Calu3 (cell line): ENCODE results near the gene SBK2. TPM values are rescaled to one million over a fixed set of nuclear protein-coding genes. Genes with fewer than 3 reads are reported as not detected.
A peak's percentile ranks its signal among the peaks of the same experiment; 100 is the strongest.

Experiments used
- BruUV-seq: library from RNA; stranded (reverse); fragments of 400-500 nt; replicated peaks from 2 replicates; lab custom pipeline; 2021; lab: Mats Ljungman, UMichigan
- CTCF ChIA-PET: fragments of 300-600 bp; sonication (Branson Sonifier 250); formaldehyde crosslinking; loops from one replicate; lab custom pipeline; 2022; ENCODE audit warnings: antibody characterized with exemption; lab: Charles Lee
- DNase-seq: peaks from one replicate; pipeline ENCODE4 v3.0.0; 2022
- H3K27ac Mint-ChIP-seq: one replicate; pipeline ENCODE4 v1.8.0; 2022; ENCODE audit warnings: mixed read lengths; ENCODE audit not compliant: unreplicated experiment
- H3K27me3 Mint-ChIP-seq: one replicate; pipeline ENCODE4 v1.8.0; 2022; ENCODE audit warnings: mixed read lengths; ENCODE audit not compliant: unreplicated experiment
- H3K36me3 Mint-ChIP-seq: one replicate; pipeline ENCODE4 v1.8.0; 2022; ENCODE audit warnings: mild to moderate bottlenecking, moderate library complexity, mixed read lengths; ENCODE audit not compliant: insufficient read depth, unreplicated experiment
- H3K4me1 Mint-ChIP-seq: one replicate; pipeline ENCODE4 v1.8.0; 2022; ENCODE audit warnings: mild to moderate bottlenecking, low read depth, mixed read lengths; ENCODE audit not compliant: unreplicated experiment
- H3K4me3 Mint-ChIP-seq: one replicate; pipeline ENCODE4 v1.8.0; 2022; ENCODE audit warnings: mild to moderate bottlenecking, low read depth, moderate library complexity, mixed read lengths; ENCODE audit not compliant: unreplicated experiment
- H3K9me3 Mint-ChIP-seq: one replicate; pipeline ENCODE4 v1.8.0; 2022; ENCODE audit warnings: low read depth, mixed read lengths; ENCODE audit not compliant: unreplicated experiment
- CTCF ChIP-seq: fragments of 200-600 bp; IDR thresholded peaks from one replicate; pipeline ENCODE4 v1.8.0; 2022; ENCODE audit warnings: antibody characterized with exemption; ENCODE audit not compliant: unreplicated experiment
- intact Hi-C: fragments of 100-400 bp; cut with micrococcal nuclease; formaldehyde crosslinking; loops from one replicate; pipeline ENCODE4 v1.10.0; 2022; ENCODE audit not compliant: unreplicated experiment
- total RNA-seq: library from RNA; stranded (reverse); gene quantifications from 2 replicates; pipeline ENCODE4 v1.2.3, GENCODE V29; 2022

SBK2 gene
- total RNA-seq, 1 experiment from 2014 or later = not detected

GRCh38 chr19:55489711-55490477 is 47.0 kb downstream of the SBK2 start:
- TF ChIP-seq CTCF = no peak
- Mint-ChIP-seq H3K36me3 (peaks cover 40% of the 10 kb centered on the region), H3K9me3 (no peaks in the 10 kb centered on the region), H3K27me3 (peaks cover 45% of the 10 kb centered on the region), H3K27ac (no peak overlapping the region), H3K4me1 (peaks cover 9% of the 10 kb centered on the region), H3K4me3 (no peak overlapping the region)
- BruUV-seq = no TSS peak
- no peak for DNase-seq
- intact Hi-C loops = no loop called here
- CTCF ChIA-PET = interaction anchor here (0.7 kb wide), 1 partner anchor 372 kb away, joined by 3 read pairs; the partner anchor contains the start of gene PPP1R12C

GRCh38 chr19:55488986-55489710 is 47.8 kb downstream of the SBK2 start:
- Mint-ChIP-seq H3K4me3 (no peak overlapping the region), H3K9me3 (no peaks in the 10 kb centered on the region), H3K27me3 (peaks cover 38% of the 10 kb centered on the region), H3K4me1 (peaks cover 9% of the 10 kb centered on the region), H3K27ac (no peak overlapping the region), H3K36me3 (peaks cover 44% of the 10 kb centered on the region)
- intact Hi-C loops = no loop called here
- no peak for TF ChIP-seq CTCF
- BruUV-seq = no TSS peak
- no peak for DNase-seq
- CTCF ChIA-PET = interaction anchor here (0.7 kb wide), 1 partner anchor 825 kb away, joined by 3 read pairs; no protein-coding TSS in a partner anchor

- Mint-ChIP-seq H3K4me1 (peaks cover 9% of the 10 kb centered on the region), H3K27me3 (peaks cover 27% of the 10 kb centered on the region), H3K36me3 (peaks cover 52% of the 10 kb centered on the region), H3K27ac (peak within 1 kb of the TSS; percentile 15), H3K9me3 (no peaks in the 10 kb centered on the region), H3K4me3 (no peak within 1 kb of the TSS)
- no peak for DNase-seq
- BruUV-seq = no TSS peak
- CTCF ChIA-PET = interaction anchor here (0.7 kb wide), 1 partner anchor 826 kb away, joined by 3 read pairs; no protein-coding TSS in a partner anchor
- no peak for TF ChIP-seq CTCF
- intact Hi-C loops = no loop called here
Observed at GRCh38 chr19:55487924-55488687, 48.8 kb downstream of the SBK2 start, which contains the start of gene SSC5D. Gene SSC5D (plus strand): TSS chr19:55488436. CDS start chr19:55488590, 154 bp downstream.
